ENCODE results near the gene CSNK2A1. TPM values are rescaled to one million over a fixed set of nuclear protein-coding genes. Genes with fewer than 3 reads are reported as not detected.

The CSNK2A1 gene
- total RNA-seq, 4 donors from 2014 or later = 85.0 to 107 (median 96.9) TPM

- Histone ChIP-seq H3K9me3 (no peaks in the 10 kb centered on the region), H3K27ac (no peak overlapping the region), H3K36me3 (no peaks in the 10 kb centered on the region), H3K4me3 (no peak overlapping the region), H3K4me1 (peaks cover 5% of the 10 kb centered on the region), H3K27me3 (peaks cover 55% of the 10 kb centered on the region)
- no peak for DNase-seq (ENCODE audit: low spot score in 2 of 2)
- 80% methylated on average over 5 of the region's 5 CpGs for WGBS
- TF ChIP-seq EP300 (IDR thresholded peaks at IDR 0.05) = no peak
- no peak for TF ChIP-seq POLR2AphosphoS5 (IDR thresholded peaks at IDR 0.05)
These were observed 18.8 kb upstream of the CSNK2A1 start for GRCh38 chr20:562232-562897.

- H3K36me3 ChIP-seq = no peaks in the 10 kb centered on the region
- peaks cover 5% of the 10 kb centered on the region for H3K4me1 ChIP-seq
- H3K9me3 ChIP-seq = no peaks in the 10 kb centered on the region
- TF ChIP-seq EP300 (IDR thresholded peaks at IDR 0.05) (no peak), CTCF (IDR thresholded peaks at IDR 0.05) (peak; percentile 80 to 87)
- 38% methylated on average over 12 of the region's 12 CpGs for WGBS
- no peak for DNase-seq (ENCODE audit: low spot score in 2 of 2)
- H3K27ac ChIP-seq = no peak overlapping the region
- peaks cover 52% of the 10 kb centered on the region for H3K27me3 ChIP-seq
- H3K4me3 ChIP-seq = no peak overlapping the region
These were observed 18.0 kb upstream of the CSNK2A1 start for GRCh38 chr20:561437-562231.

DNA sequence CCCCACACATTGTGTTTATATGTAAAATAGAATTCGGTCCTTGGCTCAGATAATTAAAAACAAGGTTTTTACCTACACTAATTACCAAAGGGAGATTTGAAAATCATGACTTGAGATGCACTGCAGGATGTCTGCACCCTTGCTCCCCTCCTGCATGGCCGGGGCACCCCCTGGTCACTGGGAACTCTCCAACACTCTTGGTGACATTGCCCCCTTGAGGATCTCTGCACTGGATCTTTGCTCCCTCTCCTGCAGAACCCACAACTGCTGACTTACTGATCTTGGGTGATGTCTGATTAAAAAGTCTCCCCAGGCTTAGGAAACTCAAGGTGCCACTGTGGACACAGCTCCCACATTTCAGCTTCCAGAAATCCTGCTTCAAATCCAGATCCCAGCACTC is 17.1 kb upstream of the CSNK2A1 start:
- H3K36me3 ChIP-seq = no peaks in the 10 kb centered on the region
- TF ChIP-seq POLR2AphosphoS5 (IDR thresholded peaks at IDR 0.05) (no peak), POLR2A (IDR thresholded peaks at IDR 0.05) (no peak), EP300 (IDR thresholded peaks at IDR 0.05) (no peak), CTCF (IDR thresholded peaks at IDR 0.05) (no peak)
- peaks cover 44% of the 10 kb centered on the region for H3K27me3 ChIP-seq
- H3K27ac ChIP-seq = no peak overlapping the region
- DNase-seq (ENCODE audit: low spot score in 2 of 2) = no peak
- 46% methylated on average over 2 of the region's 2 CpGs for WGBS
- no peaks in the 10 kb centered on the region for H3K9me3 ChIP-seq
- H3K4me3 ChIP-seq = no peak overlapping the region
- peaks cover 5% of the 10 kb centered on the region for H3K4me1 ChIP-seq

GRCh38 chr20:558117-558516 is 14.5 kb upstream of the CSNK2A1 start:
- H3K4me1 ChIP-seq = peaks cover 5% of the 10 kb centered on the region
- no peaks in the 10 kb centered on the region for H3K9me3 ChIP-seq
- WGBS = 90% methylated on average over 3 of the region's 3 CpGs
- H3K27ac ChIP-seq = no peak overlapping the region
- no peak for DNase-seq (ENCODE audit: low spot score in 2 of 2)
- no peaks in the 10 kb centered on the region for H3K36me3 ChIP-seq
- no peak overlapping the region for H3K4me3 ChIP-seq
- TF ChIP-seq CTCF (IDR thresholded peaks at IDR 0.05) (no peak), POLR2AphosphoS5 (IDR thresholded peaks at IDR 0.05) (no peak), POLR2A (IDR thresholded peaks at IDR 0.05) (no peak), EP300 (IDR thresholded peaks at IDR 0.05) (no peak)
- H3K27me3 ChIP-seq = peaks cover 48% of the 10 kb centered on the region

GRCh38 chr20:556984-557383 is 13.4 kb upstream of the CSNK2A1 start:
- 75% methylated on average over 1 of the region's 2 CpGs for WGBS
- Histone ChIP-seq H3K4me1 (peaks cover 5% of the 10 kb centered on the region), H3K27me3 (peaks cover 56% of the 10 kb centered on the region), H3K36me3 (no peaks in the 10 kb centered on the region), H3K27ac (no peak overlapping the region), H3K4me3 (no peak overlapping the region), H3K9me3 (no peaks in the 10 kb centered on the region)
- DNase-seq (ENCODE audit: low spot score in 2 of 2) = no peak
- TF ChIP-seq POLR2AphosphoS5 (IDR thresholded peaks at IDR 0.05) = no peak
- no peak for TF ChIP-seq EP300 (IDR thresholded peaks at IDR 0.05)
- no peak for TF ChIP-seq POLR2A (IDR thresholded peaks at IDR 0.05)
- no peak for TF ChIP-seq CTCF (IDR thresholded peaks at IDR 0.05)
